GM18520 (cell line): Measurements from ENCODE around the gene KRT6A.

ENCODE experiments used
- ATAC-seq: cut with Tn5 transposase; IDR thresholded peaks from one replicate; pipeline ENCODE4 v1.9.1; 2021; ENCODE audit not compliant: unreplicated experiment

KRT6A gene

GRCh38 chr12:52438305-52439301 lies 54.5 kb downstream of the KRT6A start:
- no peak for ATAC-seq

GRCh38 chr12:52437508-52437907 lies 55.5 kb downstream of the KRT6A start:
- ATAC-seq = no peak
